Fibroblast of lung (primary cell): Measurements from ENCODE around the gene SNRNP200. TPM values are rescaled to one million over a fixed set of nuclear protein-coding genes. Genes with fewer than 3 reads are reported as not detected.
"Not testable (repeated sequence)": the region's sequence is repeated elsewhere in the genome, so short reads cannot be mapped to it uniquely, and the experiment has no call there.

Experiments
- DNase-seq, 2 donors: peaks; one replicate each; pipeline versions ENCODE4 v3.0.0 to v3.0.0-alpha.2; 2010; ENCODE audit warnings: low read depth in 2 of 2
- H2AFZ ChIP-seq: 2 replicates; pipeline ENCODE4 v1.5.1; 2012; ENCODE audit warnings: low read length, control low read depth, inconsistent platforms
- H3K27ac ChIP-seq: 2 replicates; pipeline ENCODE4 v1.5.1; 2011; ENCODE audit warnings: low read length, control low read depth; ENCODE audit not compliant: insufficient read depth
- H3K27me3 ChIP-seq: 2 replicates; pipeline ENCODE4 v1.5.1; 2011; ENCODE audit warnings: mild to moderate bottlenecking, low read length; ENCODE audit not compliant: control insufficient read depth, insufficient read depth
- H3K36me3 ChIP-seq: 2 replicates; pipeline ENCODE4 v1.5.1; 2011; ENCODE audit warnings: low read length; ENCODE audit not compliant: control insufficient read depth, insufficient read depth
- H3K4me1 ChIP-seq: 2 replicates; pipeline ENCODE4 v1.5.1; 2011; ENCODE audit warnings: low read length; ENCODE audit not compliant: control insufficient read depth, insufficient read depth; ENCODE audit errors: extremely low read depth
- H3K4me2 ChIP-seq: 2 replicates; pipeline ENCODE4 v1.5.1; 2011; ENCODE audit warnings: low read length, control low read depth; ENCODE audit not compliant: insufficient read depth; ENCODE audit errors: extremely low read depth
- H3K4me3 ChIP-seq, 4 experiments: fragments of 200-600 bp in 1 of 4; sonication (generic) in 1 of 4; replicated peaks in 1 of 4; 2 replicates each; pipeline ENCODE4 v1.5.1; 2011 to 2016; ENCODE audit warnings: low read length in 4 of 4, low read depth in 3 of 4, mild to moderate bottlenecking in 3 of 4, control low read depth in 2 of 4, inconsistent platforms in 1 of 4, mixed read lengths in 1 of 4; ENCODE audit not compliant: insufficient read depth in 1 of 4; ENCODE audit errors: control extremely low read depth in 1 of 4
- H3K79me2 ChIP-seq: 2 replicates; pipeline ENCODE4 v1.5.1; 2012; ENCODE audit warnings: mild to moderate bottlenecking, low read length, inconsistent platforms; ENCODE audit not compliant: control insufficient read depth, insufficient read depth
- H3K9ac ChIP-seq: 2 replicates; pipeline ENCODE4 v1.5.1; 2011; ENCODE audit warnings: mild to moderate bottlenecking, low read length, control low read depth; ENCODE audit not compliant: insufficient read depth
- H3K9me3 ChIP-seq: 2 replicates; pipeline ENCODE4 v1.5.1; 2012; ENCODE audit warnings: low read depth, low read length; ENCODE audit not compliant: control insufficient read depth, insufficient read depth
- H4K20me1 ChIP-seq: 2 replicates; pipeline ENCODE4 v1.5.1; 2011; ENCODE audit warnings: low read length; ENCODE audit not compliant: control insufficient read depth, insufficient read depth; ENCODE audit errors: extremely low read depth
- EZH2 ChIP-seq: IDR thresholded peaks from 2 replicates; pipeline ENCODE4 v1.5.1; 2012; ENCODE audit warnings: low read length, control low read depth, mild to moderate bottlenecking; ENCODE audit errors: missing control alignments
- polyA plus RNA-seq, 2 donors: library from polyadenylated mRNA; depleted of rRNA in 1 of 2; stranded (reverse) in 1 of 2; unstranded in 1 of 2; fragments of >200 nt; gene quantifications; 2 replicates each; pipeline ENCODE4 v1.2.1, GENCODE V29; 2011 to 2012; ENCODE audit warnings: missing spikeins in 1 of 2
- total RNA-seq: library from RNA; depleted of rRNA; stranded (reverse); fragments of >200 nt; gene quantifications from 2 replicates; pipeline ENCODE4 v1.2.1, GENCODE V29; 2014
- TF ChIP-seq, protein P1 (sequence below), 2 donors: IDR thresholded peaks in 1 of 2; conservative IDR thresholded peaks in 1 of 2; 1 replicate in 1 of 2; 2 replicates in 1 of 2; pipeline ENCODE4 v1.5.1; 2011 to 2012; ENCODE audit warnings: low read length in 2 of 2, control low read depth in 1 of 2, inconsistent platforms in 1 of 2, low read depth in 1 of 2, mild to moderate bottlenecking in 1 of 2

The SNRNP200 gene
- total and polyA plus RNA-seq, 2 donors (not counting 1 experiment from before 2014, with no cell fraction given), result 49.4 to 65.0 TPM

DNA sequence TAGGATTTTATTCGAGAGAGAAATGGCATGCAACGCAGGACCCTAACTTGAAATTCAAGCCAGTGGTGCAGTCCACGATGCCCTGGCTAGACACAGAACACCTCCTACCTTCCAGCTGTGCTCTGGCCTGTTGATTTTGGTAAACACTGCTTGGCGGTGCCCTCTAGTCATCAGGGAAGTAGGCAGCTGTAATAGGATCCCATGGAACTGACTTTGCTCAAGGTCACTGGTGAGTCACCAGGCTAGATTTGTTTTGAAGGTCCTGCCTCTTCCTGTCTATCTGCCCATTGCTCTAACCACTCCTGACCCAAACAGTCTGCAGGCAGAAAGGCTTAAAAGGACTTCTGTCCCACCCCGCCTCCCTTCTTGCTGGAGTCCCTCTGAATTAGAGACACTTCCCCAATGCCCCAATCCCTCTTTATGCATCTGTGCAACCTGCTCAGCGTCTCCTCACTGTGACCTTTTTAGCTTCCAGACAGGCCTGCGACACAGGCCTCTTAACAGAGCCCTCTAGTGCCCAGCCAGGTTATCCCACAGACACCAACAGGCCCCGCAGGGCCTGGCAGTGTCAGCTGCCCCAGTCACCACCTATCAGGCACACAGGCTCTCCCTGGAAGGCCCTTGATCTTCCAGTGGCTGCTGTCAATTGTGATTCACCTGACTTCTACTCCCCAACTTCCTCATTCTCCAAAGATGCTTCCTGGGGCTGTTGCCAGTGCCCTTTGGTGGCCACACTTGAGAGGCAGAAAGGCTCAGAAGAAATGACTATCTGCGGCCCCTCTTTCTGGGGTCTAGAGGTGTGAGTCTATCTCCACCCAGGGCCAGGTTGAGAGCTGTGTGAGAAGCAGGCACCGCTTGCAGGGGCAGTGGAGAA is 44.7 kb downstream of the SNRNP200 start:
- H3K79me2 ChIP-seq, result peaks cover 55% of the 10 kb centered on the region
- H3K4me1 ChIP-seq, result peaks cover 32% of the 10 kb centered on the region
- H3K27me3 ChIP-seq, result no peaks in the 10 kb centered on the region
- no peaks in the 10 kb centered on the region for H3K36me3 ChIP-seq
- no peak overlapping the region for H2AFZ ChIP-seq
- H3K9me3 ChIP-seq, result no peaks in the 10 kb centered on the region
- no peak overlapping the region for H3K9ac ChIP-seq
- peak overlapping the region; percentile 22 for H3K27ac ChIP-seq
- peak overlapping the region; percentile 34 for H3K4me2 ChIP-seq
- no peaks in the 10 kb centered on the region for H4K20me1 ChIP-seq
- peak overlapping the region in 1 of 4 experiments; percentile 11 for H3K4me3 ChIP-seq
- DNase-seq, result peak; percentile 87 to 92
- no peak for TF ChIP-seq EZH2
- TF ChIP-seq, protein P1, sequence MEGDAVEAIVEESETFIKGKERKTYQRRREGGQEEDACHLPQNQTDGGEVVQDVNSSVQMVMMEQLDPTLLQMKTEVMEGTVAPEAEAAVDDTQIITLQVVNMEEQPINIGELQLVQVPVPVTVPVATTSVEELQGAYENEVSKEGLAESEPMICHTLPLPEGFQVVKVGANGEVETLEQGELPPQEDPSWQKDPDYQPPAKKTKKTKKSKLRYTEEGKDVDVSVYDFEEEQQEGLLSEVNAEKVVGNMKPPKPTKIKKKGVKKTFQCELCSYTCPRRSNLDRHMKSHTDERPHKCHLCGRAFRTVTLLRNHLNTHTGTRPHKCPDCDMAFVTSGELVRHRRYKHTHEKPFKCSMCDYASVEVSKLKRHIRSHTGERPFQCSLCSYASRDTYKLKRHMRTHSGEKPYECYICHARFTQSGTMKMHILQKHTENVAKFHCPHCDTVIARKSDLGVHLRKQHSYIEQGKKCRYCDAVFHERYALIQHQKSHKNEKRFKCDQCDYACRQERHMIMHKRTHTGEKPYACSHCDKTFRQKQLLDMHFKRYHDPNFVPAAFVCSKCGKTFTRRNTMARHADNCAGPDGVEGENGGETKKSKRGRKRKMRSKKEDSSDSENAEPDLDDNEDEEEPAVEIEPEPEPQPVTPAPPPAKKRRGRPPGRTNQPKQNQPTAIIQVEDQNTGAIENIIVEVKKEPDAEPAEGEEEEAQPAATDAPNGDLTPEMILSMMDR (conservative IDR thresholded peaks at IDR 0.05 in 1 of 2, IDR thresholded peaks at IDR 0.05 in 1 of 2; ENCODE audit: low read depth in 1 of 2, low read length in 2 of 2), result peak; percentile 26 to 48

DNA sequence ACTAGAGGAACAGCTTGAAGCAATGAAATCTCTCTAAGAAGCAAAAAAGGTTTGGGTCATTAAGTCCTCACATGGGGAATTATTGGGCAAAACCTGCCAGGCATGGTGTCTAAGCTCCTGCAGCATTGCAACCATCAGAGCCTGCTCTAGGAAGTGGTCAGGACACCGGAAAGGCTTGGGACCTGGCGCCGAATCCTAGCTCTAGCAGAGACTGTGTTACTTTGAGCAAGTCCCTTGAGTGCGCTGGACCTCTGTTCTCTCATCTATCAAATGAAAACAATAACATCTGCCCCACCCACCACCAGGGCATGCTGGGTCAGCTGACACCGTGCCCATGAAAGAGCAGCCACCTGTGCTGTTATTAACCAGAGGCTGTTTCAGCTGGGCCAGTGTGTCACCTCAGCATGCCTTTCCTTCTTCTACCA is 45.8 kb downstream of the SNRNP200 start:
- no peak overlapping the region for H3K9ac ChIP-seq
- peaks cover 46% of the 10 kb centered on the region for H3K79me2 ChIP-seq
- no peak overlapping the region for H3K4me3 ChIP-seq
- peaks cover 8% of the 10 kb centered on the region for H3K36me3 ChIP-seq
- TF ChIP-seq, protein P1 (conservative IDR thresholded peaks at IDR 0.05 in 1 of 2, IDR thresholded peaks at IDR 0.05 in 1 of 2; ENCODE audit: low read depth in 1 of 2, low read length in 2 of 2), result no peak
- no peak for TF ChIP-seq EZH2
- no peak overlapping the region for H3K27ac ChIP-seq
- DNase-seq, result no peak
- H3K4me1 ChIP-seq, result peaks cover 32% of the 10 kb centered on the region
- no peak overlapping the region for H3K4me2 ChIP-seq
- no peaks in the 10 kb centered on the region for H3K27me3 ChIP-seq
- H4K20me1 ChIP-seq, result no peaks in the 10 kb centered on the region
- H2AFZ ChIP-seq, result no peak overlapping the region
- no peaks in the 10 kb centered on the region for H3K9me3 ChIP-seq

DNA sequence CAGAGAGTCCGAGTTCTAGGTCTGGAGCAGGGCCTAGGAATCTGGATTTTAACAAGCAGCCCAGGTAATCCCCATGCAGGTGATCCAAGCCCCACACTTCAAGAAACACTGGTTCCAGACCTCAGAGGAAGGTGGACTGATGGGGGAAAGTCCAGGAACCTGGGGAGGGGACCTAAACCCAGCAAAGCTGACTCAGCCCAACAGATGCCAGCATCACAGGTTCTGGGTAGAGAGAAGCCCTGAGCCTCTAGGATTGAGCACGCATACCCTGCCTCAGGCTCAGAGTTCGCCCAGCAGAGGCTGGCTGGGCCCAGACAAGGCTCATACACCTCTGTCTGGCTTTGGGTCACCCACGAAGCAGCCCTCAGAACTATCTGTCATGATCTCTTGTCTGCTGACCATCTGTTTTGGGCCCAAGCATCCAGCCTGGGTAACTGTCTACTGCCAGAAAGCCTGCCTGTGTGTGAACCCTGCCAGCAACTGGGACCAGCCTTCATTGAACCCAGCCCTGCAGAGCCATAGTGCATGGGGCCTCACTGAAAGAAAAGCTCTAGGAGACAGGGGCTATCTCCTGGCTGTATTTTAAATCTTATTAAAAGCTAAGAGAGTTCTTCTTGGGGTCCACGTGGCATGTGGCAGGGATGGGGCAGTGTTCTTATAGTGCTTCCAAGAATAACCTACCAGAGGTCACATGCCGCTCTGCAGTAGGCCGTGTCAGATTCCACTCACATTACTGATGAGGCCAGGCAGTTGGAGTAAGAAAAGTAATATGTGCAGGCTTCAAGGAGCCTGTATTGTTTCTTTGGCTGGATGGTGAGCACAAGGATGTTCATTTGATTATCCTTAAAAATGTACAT is 47.0 kb downstream of the SNRNP200 start:
- peak in 1 of 2 donors; percentile 29 for DNase-seq
- H3K79me2 ChIP-seq, result peaks cover 35% of the 10 kb centered on the region
- no peak overlapping the region for H3K4me2 ChIP-seq
- no peak overlapping the region for H2AFZ ChIP-seq
- H3K9me3 ChIP-seq, result no peaks in the 10 kb centered on the region
- H3K27ac ChIP-seq, result no peak overlapping the region
- no peak overlapping the region for H3K4me3 ChIP-seq
- H4K20me1 ChIP-seq, result no peaks in the 10 kb centered on the region
- no peak overlapping the region for H3K9ac ChIP-seq
- TF ChIP-seq EZH2, result no peak
- TF ChIP-seq, protein P1 (conservative IDR thresholded peaks at IDR 0.05 in 1 of 2, IDR thresholded peaks at IDR 0.05 in 1 of 2; ENCODE audit: low read depth in 1 of 2, low read length in 2 of 2), result no peak
- H3K27me3 ChIP-seq, result no peaks in the 10 kb centered on the region
- H3K4me1 ChIP-seq, result peaks cover 23% of the 10 kb centered on the region
- peaks cover 11% of the 10 kb centered on the region for H3K36me3 ChIP-seq

- not testable (repeated sequence) for H3K27ac ChIP-seq, H3K4me2 ChIP-seq, H3K9me3 ChIP-seq, DNase-seq, H4K20me1 ChIP-seq, H3K4me3 ChIP-seq, H2AFZ ChIP-seq, H3K9ac ChIP-seq, H3K27me3 ChIP-seq
- Histone ChIP-seq H3K36me3 (peaks cover 15% of the 10 kb centered on the region), H3K79me2 (peaks cover 32% of the 10 kb centered on the region), H3K4me1 (peaks cover 23% of the 10 kb centered on the region)
Measured at GRCh38 chr2:96257744-96258143, 47.6 kb downstream of the SNRNP200 start.
